HG03095 (cell line): Measurements from ENCODE around the gene CDKN1C.

Experiments
- ATAC-seq: cut with Tn5 transposase; IDR thresholded peaks from one replicate; pipeline ENCODE4 v1.9.1; 2021; ENCODE audit warnings: moderate library complexity; ENCODE audit not compliant: unreplicated experiment

Gene CDKN1C

GRCh38 chr11:2848497-2848896 lies 37.1 kb downstream of the CDKN1C start:
- no peak for ATAC-seq

GRCh38 chr11:2847561-2847960 lies 38.0 kb downstream of the CDKN1C start:
- no peak for ATAC-seq

- no peak for ATAC-seq
These were observed 39.1 kb downstream of the CDKN1C start for GRCh38 chr11:2846470-2846869.

- no peak for ATAC-seq
These were observed 39.5 kb downstream of the CDKN1C start for GRCh38 chr11:2846056-2846455.

- no peak for ATAC-seq
These were observed 40.6 kb downstream of the CDKN1C start for GRCh38 chr11:2844996-2845395.

GRCh38 chr11:2844116-2844842 lies 41.3 kb downstream of the CDKN1C start:
- ATAC-seq: no peak

- no peak for ATAC-seq
These were observed 42.0 kb downstream of the CDKN1C start for GRCh38 chr11:2843551-2843950.

- ATAC-seq: no peak
These were observed 42.7 kb downstream of the CDKN1C start for GRCh38 chr11:2842876-2843275.

GRCh38 chr11:2841411-2842190 lies 44.0 kb downstream of the CDKN1C start:
- no peak for ATAC-seq

- ATAC-seq: no peak
These were observed 46.1 kb downstream of the CDKN1C start for GRCh38 chr11:2839395-2839943.

GRCh38 chr11:2838676-2839294 lies 46.8 kb downstream of the CDKN1C start:
- no peak for ATAC-seq

- ATAC-seq: no peak
These were observed 47.5 kb downstream of the CDKN1C start for GRCh38 chr11:2838091-2838490.

- ATAC-seq: no peak
These were observed 47.9 kb downstream of the CDKN1C start for GRCh38 chr11:2837651-2838050.

- no peak for ATAC-seq
These were observed 48.4 kb downstream of the CDKN1C start for GRCh38 chr11:2837096-2837601.

- no peak for ATAC-seq
These were observed 49.1 kb downstream of the CDKN1C start for GRCh38 chr11:2836315-2837095.

- ATAC-seq: no peak
These were observed 49.8 kb downstream of the CDKN1C start for GRCh38 chr11:2835751-2836150.

GRCh38 chr11:2835296-2835695 lies 50.3 kb downstream of the CDKN1C start:
- ATAC-seq: no peak

GRCh38 chr11:2834503-2835273 lies 50.9 kb downstream of the CDKN1C start:
- no peak for ATAC-seq

GRCh38 chr11:2833716-2834502 lies 51.7 kb downstream of the CDKN1C start:
- no peak for ATAC-seq
